HepG2 (cell line): ENCODE results near the gene WNK4. TPM values are rescaled to one million over a fixed set of nuclear protein-coding genes. Genes with fewer than 3 reads are reported as not detected.

Experiments used
- ATAC-seq: fragments of 200-7000 bp; cut with Tn5 transposase; 3 replicates; pipeline ENCODE4 v1.9.1; 2020; ENCODE audit warnings: mild to moderate bottlenecking, moderate library complexity
- BruUV-seq: library from RNA; stranded (reverse); fragments of 400-500 nt; replicated peaks from 2 replicates; lab custom pipeline; 2021; lab: Mats Ljungman, UMichigan
- CTCF ChIA-PET: fragments of 300-600 bp; formaldehyde crosslinking; extraction: SDS; loops from one replicate; lab custom pipeline; 2021; ENCODE audit warnings: low total read pairs, inconsistent platforms, low intra/inter-chr PET ratio; lab: Yijun Ruan, JAX
- POLR2A ChIA-PET: fragments of 350-600 bp; sonication (Branson Sonifier 250); formaldehyde crosslinking; loops from one replicate; lab custom pipeline; 2020; ENCODE audit warnings: antibody characterized with exemption, inconsistent platforms; lab: Yijun Ruan, JAX
- DNase-seq: peaks from one replicate; pipeline ENCODE4 v3.0.0-alpha.2; 2015; ENCODE audit warnings: low spot score
- FAIRE-seq: peaks from 3 replicates; lab custom pipeline; 2011; peaks lifted over from hg19 to GRCh38; lab: Jason Lieb, UNC
- H2AFZ ChIP-seq: one replicate; pipeline ENCODE4 v1.6.1; 2011; ENCODE audit warnings: low read length, inconsistent platforms
- H3K27ac ChIP-seq: fragments of 300-600 bp; 3 replicates; pipeline ENCODE4 v1.8.0; 2011; ENCODE audit warnings: mixed run types, mild to moderate bottlenecking, mixed read lengths, low read length, inconsistent platforms; ENCODE audit not compliant: insufficient read depth; ENCODE audit errors: extremely low read length
- H3K27me3 ChIP-seq, 2 experiments: fragments of 200-600 bp in 1 of 2; 2 replicates in 1 of 2; 3 replicates in 1 of 2; pipeline versions ENCODE4 v1.6.0 to v1.8.0; 2011; ENCODE audit warnings: low read length in 2 of 2, mild to moderate bottlenecking in 2 of 2, moderate library complexity in 2 of 2, inconsistent platforms in 1 of 2; ENCODE audit not compliant: insufficient read depth in 2 of 2, control insufficient read depth in 1 of 2
- H3K36me3 ChIP-seq, 2 experiments: fragments of 200-600 bp in 1 of 2; replicated peaks in 1 of 2; 2 replicates in 1 of 2; 3 replicates in 1 of 2; pipeline versions ENCODE4 v1.5.1 to v1.8.0; 2011; ENCODE audit warnings: low read length in 2 of 2, inconsistent platforms in 1 of 2; ENCODE audit not compliant: insufficient read depth in 2 of 2, control insufficient read depth in 1 of 2
- H3K4me1 ChIP-seq: 2 replicates; pipeline ENCODE4 v1.5.1; 2012; ENCODE audit warnings: low read length, inconsistent platforms; ENCODE audit not compliant: insufficient read depth
- H3K4me2 ChIP-seq: 2 replicates; pipeline ENCODE4 v1.6.0; 2011; ENCODE audit warnings: low read depth, low read length, inconsistent platforms
- H3K4me3 ChIP-seq, 3 experiments: fragments of 200-600 bp in 1 of 3; sonication (generic), shearing (Covaris generic) in 1 of 3; replicated peaks in 1 of 3; 2 replicates each; pipeline ENCODE4 v1.5.1; 2011 to 2016; ENCODE audit warnings: low read length in 3 of 3, inconsistent platforms in 2 of 3, low read depth in 2 of 3, mild to moderate bottlenecking in 2 of 3, control low read depth in 1 of 3, mixed read lengths in 1 of 3; ENCODE audit not compliant: insufficient read depth in 1 of 3
- H3K79me2 ChIP-seq: one replicate; pipeline ENCODE4 v1.6.1; 2011; ENCODE audit warnings: low read length, inconsistent platforms; ENCODE audit not compliant: insufficient read depth
- H3K9ac ChIP-seq: 2 replicates; pipeline ENCODE4 v1.6.0; 2011; ENCODE audit warnings: mild to moderate bottlenecking, low read depth, low read length, inconsistent platforms; ENCODE audit not compliant: insufficient read depth
- H3K9me3 ChIP-seq: 2 replicates; pipeline ENCODE4 v1.5.1; 2012; ENCODE audit warnings: mild to moderate bottlenecking, low read length
- H4K20me1 ChIP-seq: 2 replicates; pipeline ENCODE4 v1.6.0; 2011; ENCODE audit warnings: inconsistent platforms, mild to moderate bottlenecking, low read length, moderate library complexity; ENCODE audit not compliant: insufficient read depth
- ELF1 ChIP-seq: sonication (generic); formaldehyde crosslinking; IDR thresholded peaks from 2 replicates; pipeline ENCODE4 v1.4.0; 2020; ENCODE audit warnings: missing genetic modification reagents
- HNF4G ChIP-seq, 2 experiments: sonication (generic) in 1 of 2; formaldehyde crosslinking in 1 of 2; IDR thresholded peaks; 2 replicates each; pipeline versions ENCODE4 v1.4.0 to v1.6.1; 2011 to 2020; ENCODE audit warnings: borderline replicate concordance in 2 of 2, low read depth in 2 of 2, mild to moderate bottlenecking in 2 of 2, low read length in 1 of 2, missing genetic modification reagents in 1 of 2, moderate library complexity in 1 of 2
- KLF16 ChIP-seq, 2 experiments: sonication (generic) in 1 of 2; formaldehyde crosslinking in 1 of 2; IDR thresholded peaks; 2 replicates each; pipeline versions ENCODE4 v1.6.1 to v1.8.0; 2016 to 2023; ENCODE audit warnings: missing genetic modification reagents in 2 of 2, missing compliant biosample characterization in 1 of 2
- PAF1 ChIP-seq: IDR thresholded peaks from 2 replicates; pipeline ENCODE4 v1.6.1; 2016; ENCODE audit warnings: missing genetic modification reagents, missing compliant biosample characterization
- POGK ChIP-seq: sonication (generic); formaldehyde crosslinking; conservative IDR thresholded peaks from 2 replicates; pipeline ENCODE4 v1.8.0; 2022; ENCODE audit warnings: mild to moderate bottlenecking, moderate library complexity, missing genetic modification reagents
- RCOR2 ChIP-seq: IDR thresholded peaks from 2 replicates; pipeline ENCODE4 v1.6.1; 2016; ENCODE audit warnings: missing biosample characterization, missing genetic modification reagents
- ZBTB8A ChIP-seq: sonication (generic); formaldehyde crosslinking; IDR thresholded peaks from 2 replicates; pipeline ENCODE4 v1.4.0; 2020; ENCODE audit warnings: mild to moderate bottlenecking, low read depth, missing genetic modification reagents, borderline replicate concordance
- ZHX1 ChIP-seq: sonication (generic); formaldehyde crosslinking; IDR thresholded peaks from 2 replicates; pipeline ENCODE4 v1.8.1; 2022; ENCODE audit warnings: low read depth, mild to moderate bottlenecking, missing genetic modification reagents
- ZNF407 ChIP-seq: sonication (generic); formaldehyde crosslinking; IDR thresholded peaks from one replicate; pipeline ENCODE4 v1.5.1; 2020; ENCODE audit warnings: mild to moderate bottlenecking, missing genetic modification reagents; ENCODE audit errors: not compliant biosample characterization
- ZNF883 ChIP-seq: sonication (generic); formaldehyde crosslinking; IDR thresholded peaks from 2 replicates; pipeline ENCODE4 v1.5.1; 2020; ENCODE audit warnings: mild to moderate bottlenecking, missing genetic modification reagents; ENCODE audit errors: not compliant biosample characterization
- WGBS: methylation state at CpG from one replicate; pipeline ENCODE4 v1.1.6; 2017; ENCODE audit warnings: low lambda C conversion rate; 5-methylcytosine and 5-hydroxymethylcytosine counted together
- in situ Hi-C: cut with HindIII; loops from 2 replicates; pipeline ENCODE4 v1.10.0; 2017; ENCODE audit warnings: low pct_unique_long_range_greater_than_20kb; ENCODE audit not compliant: extremely low pct_ligation_motif_present
- intact Hi-C: fragments of 100-400 bp; cut with micrococcal nuclease; formaldehyde crosslinking; loops from one replicate; pipeline ENCODE4 v1.10.0; 2022; ENCODE audit not compliant: unreplicated experiment
- polyA plus RNA-seq, 8 experiments: library from polyadenylated mRNA; depleted of rRNA in 3 of 8; stranded (reverse) in 7 of 8; unstranded in 1 of 8; fragments of >200 nt; fragmentation: Illumina TruSeq in 4 of 8; extraction: Trizol in 4 of 8; gene quantifications; 2 replicates each; pipeline versions ENCODE4 v1.2.1 to v1.2.3, GENCODE V29; 2011 to 2016; ENCODE audit warnings: low read depth in 4 of 8, missing spikeins in 1 of 8, mixed read lengths in 1 of 8; ENCODE audit not compliant: insufficient read depth in 1 of 8
- total RNA-seq, 5 experiments: library from RNA; depleted of rRNA; stranded (reverse); fragments of >200 nt; fragmentation: Illumina TruSeq; extraction: Trizol; gene quantifications; 2 replicates each; pipeline ENCODE4 v1.2.3, GENCODE V29; 2016; ENCODE audit warnings: low read depth in 1 of 5

WNK4 gene
- total and polyA plus RNA-seq, 2 of the 13 experiments (the other 11 are each of a cell fraction or from before 2014, with no cell fraction given), result 2.7 to 13.7 TPM

GRCh38 chr17:42791948-42792347, 11.5 kb downstream of the WNK4 start:
- 7% methylated on average over 2 of the region's 2 CpGs for WGBS
- FAIRE-seq, result no peak
- TF ChIP-seq ELF1, result 0 out of 2 replicates have a peak, but pooled peaks have one; percentile 9
- TF ChIP-seq HNF4G (IDR thresholded peaks at IDR 0.05; ENCODE audit: borderline replicate concordance, low read depth, low read length), result peak; percentile 86
- no peak for TF ChIP-seq HNF4G (CRISPR knock-in tag; IDR thresholded peaks at IDR 0.05; ENCODE audit: borderline replicate concordance, low read depth)
- TF ChIP-seq KLF16 (CRISPR knock-in tag; IDR thresholded peaks at IDR 0.05), result peak in 1 of 2 experiments; percentile 23; a peak in 1 of 4 replicates
- no peak for TF ChIP-seq ZNF883 (CRISPR knock-in tag)
- no peak for TF ChIP-seq ZNF407 (CRISPR knock-in tag)
- no peak for TF ChIP-seq ZHX1 (CRISPR knock-in tag)
- TF ChIP-seq ZBTB8A, result no peak
- TF ChIP-seq PAF1 (CRISPR knock-in tag), result no peak; the same call in 1 of the 2 replicates
- TF ChIP-seq POGK, result no peak
- TF ChIP-seq RCOR2, result peak; percentile 39; the same call in 1 of the 2 replicates

More at GRCh38 chr17:42791948-42792347, 11.5 kb downstream of the WNK4 start:
- H3K79me2 ChIP-seq, result peaks cover 4% of the 10 kb centered on the region
- no peak overlapping the region; the same call in 1 of the 2 replicates for H3K9ac ChIP-seq
- peaks cover 59% of the 10 kb centered on the region for H3K4me1 ChIP-seq
- BruUV-seq, result no TSS peak
- H3K9me3 ChIP-seq, result no peaks in the 10 kb centered on the region
- peak overlapping the region; percentile 58 for H3K27ac ChIP-seq
- 0 out of 2 replicates have a peak overlapping the region, but pooled peaks have one; percentile 24 for H3K4me2 ChIP-seq
- ATAC-seq (peak; percentile 63), DNase-seq (peak; percentile 73)
- H3K27me3 ChIP-seq, result no peaks in the 10 kb centered on the region
- intact Hi-C loops (no loop called here), in situ Hi-C loops (no loop called here)
- H3K36me3 ChIP-seq, result peaks cover 5 to 12% of the 10 kb centered on the region in 2 experiments
- no peaks in the 10 kb centered on the region for H4K20me1 ChIP-seq
- POLR2A ChIA-PET, result interaction anchor here (0.7 to 12.5 kb wide), 8 partner anchors 11 to 46 kb away, joined by 3 to 278 read pairs (median 4); partner anchors contain the start of genes PSME3, VPS25 and WNK4
- CTCF ChIA-PET, result no interaction called here
- no peak overlapping the region for H2AFZ ChIP-seq
- H3K4me3 ChIP-seq, result no peak overlapping the region
